Urinary bladder (tissue), 4 donors: ENCODE measurements around the gene LCAT. TPM values are rescaled to one million over a fixed set of nuclear protein-coding genes. Genes with fewer than 3 reads are reported as not detected.
"Not testable (repeated sequence)": the region's sequence is repeated elsewhere in the genome, so short reads cannot be mapped to it uniquely, and the experiment has no call there.

ENCODE experiments used
- DNase-seq: peaks from one replicate; pipeline ENCODE4 v3.0.0-alpha.2; 2015; ENCODE audit errors: extremely low spot score
- H3K27ac ChIP-seq: one replicate; pipeline ENCODE4 v1.5.1; 2013; ENCODE audit warnings: low read depth, mild to moderate bottlenecking, moderate library complexity
- H3K36me3 ChIP-seq: one replicate; pipeline ENCODE4 v1.6.1; 2013; ENCODE audit warnings: mild to moderate bottlenecking, moderate library complexity; ENCODE audit not compliant: insufficient read depth
- H3K4me1 ChIP-seq: one replicate; pipeline ENCODE4 v1.6.1; 2013; ENCODE audit warnings: mild to moderate bottlenecking, moderate library complexity; ENCODE audit not compliant: insufficient read depth
- H3K4me3 ChIP-seq: one replicate; pipeline ENCODE4 v1.5.1; 2013; ENCODE audit warnings: low read depth, low read length
- WGBS: extraction: QIAGEN DNeasy Blood & Tissue Kit; methylation state at CpG from one replicate; pipeline ENCODE4 v1.1.7; 2013; 5-methylcytosine and 5-hydroxymethylcytosine counted together
- polyA plus RNA-seq: library from polyadenylated mRNA; stranded (reverse); fragments of 200-250 nt; gene quantifications from one replicate; pipeline ENCODE4 v1.2.3, GENCODE V29; 2013
- total RNA-seq: library from RNA; depleted of rRNA; stranded (reverse); fragments of >200 nt; gene quantifications from one replicate; pipeline ENCODE4 v1.2.3, GENCODE V29; 2014
- donor health status: healthy with polysubstance abuse.
- donor health status: healthy.

Gene LCAT
- total and polyA plus RNA-seq, 2 donors: 10.2 to 18.5 TPM

GRCh38 chr16:67946966-67947558, 3.1 kb upstream of the LCAT start:
- Histone ChIP-seq H3K4me3 (no peak overlapping the region), H3K27ac (no peak overlapping the region), H3K4me1 (no peaks in the 10 kb centered on the region), H3K36me3 (peaks cover 3% of the 10 kb centered on the region)
- no peak for DNase-seq
- WGBS: 90% methylated on average over 28 of the region's 28 CpGs

GRCh38 chr16:67946128-67946569, 2.2 kb upstream of the LCAT start:
- Histone ChIP-seq H3K36me3 (peaks cover 3% of the 10 kb centered on the region), H3K27ac (no peak overlapping the region), H3K4me3 (no peak overlapping the region), H3K4me1 (no peaks in the 10 kb centered on the region)
- DNase-seq: no peak
- 95% methylated on average over 20 of the region's 20 CpGs for WGBS

DNA sequence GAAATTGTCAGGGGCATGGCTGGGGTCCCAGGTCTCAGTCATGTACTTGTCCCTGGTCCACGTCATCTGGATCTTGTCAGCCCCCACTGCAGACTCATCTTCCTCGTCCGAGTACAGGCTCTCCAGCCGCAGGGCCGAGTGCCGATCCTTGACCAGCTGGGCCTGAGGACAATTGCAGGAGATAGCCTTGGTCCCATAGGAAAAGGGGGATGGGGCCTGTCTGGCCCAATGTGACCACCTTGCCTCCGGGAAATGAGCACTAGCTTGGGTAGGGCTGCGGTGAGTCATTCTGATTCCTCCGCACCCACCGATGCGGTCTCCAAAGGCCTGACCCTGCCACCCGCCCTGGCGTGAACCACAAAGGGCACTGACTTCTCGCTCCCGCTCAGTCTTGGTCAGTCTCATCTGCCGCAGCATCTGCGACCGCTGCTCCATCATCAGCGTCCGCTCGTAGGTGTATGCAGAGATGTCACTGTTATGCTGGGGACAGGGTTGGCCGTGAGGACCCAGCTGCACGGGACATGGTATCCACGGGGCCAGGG, 1.5 kb upstream of the LCAT start:
- Histone ChIP-seq H3K4me3 (no peak overlapping the region), H3K27ac (no peak overlapping the region), H3K4me1 (no peaks in the 10 kb centered on the region), H3K36me3 (peaks cover 3% of the 10 kb centered on the region)
- WGBS: 82% methylated on average over 24 of the region's 24 CpGs
- DNase-seq: no peak

- Histone ChIP-seq H3K4me3 (no peak overlapping the region), H3K27ac (peak overlapping the region; percentile 63), H3K36me3 (peaks cover 3% of the 10 kb centered on the region), H3K4me1 (no peaks in the 10 kb centered on the region)
- 85% methylated on average over 24 of the region's 24 CpGs for WGBS
- no peak for DNase-seq
These were observed 921 bp upstream of the LCAT start for GRCh38 chr16:67944690-67945391.

- H3K4me3 ChIP-seq: no peak overlapping the region
- DNase-seq: no peak
- no peak overlapping the region for H3K27ac ChIP-seq
- H3K4me1 ChIP-seq: no peaks in the 10 kb centered on the region
- 85% methylated on average over 6 of the region's 6 CpGs for WGBS
- peaks cover under 1% of the 10 kb centered on the region for H3K36me3 ChIP-seq
These were observed 683 bp downstream of the LCAT start for GRCh38 chr16:67943256-67943618.

DNA sequence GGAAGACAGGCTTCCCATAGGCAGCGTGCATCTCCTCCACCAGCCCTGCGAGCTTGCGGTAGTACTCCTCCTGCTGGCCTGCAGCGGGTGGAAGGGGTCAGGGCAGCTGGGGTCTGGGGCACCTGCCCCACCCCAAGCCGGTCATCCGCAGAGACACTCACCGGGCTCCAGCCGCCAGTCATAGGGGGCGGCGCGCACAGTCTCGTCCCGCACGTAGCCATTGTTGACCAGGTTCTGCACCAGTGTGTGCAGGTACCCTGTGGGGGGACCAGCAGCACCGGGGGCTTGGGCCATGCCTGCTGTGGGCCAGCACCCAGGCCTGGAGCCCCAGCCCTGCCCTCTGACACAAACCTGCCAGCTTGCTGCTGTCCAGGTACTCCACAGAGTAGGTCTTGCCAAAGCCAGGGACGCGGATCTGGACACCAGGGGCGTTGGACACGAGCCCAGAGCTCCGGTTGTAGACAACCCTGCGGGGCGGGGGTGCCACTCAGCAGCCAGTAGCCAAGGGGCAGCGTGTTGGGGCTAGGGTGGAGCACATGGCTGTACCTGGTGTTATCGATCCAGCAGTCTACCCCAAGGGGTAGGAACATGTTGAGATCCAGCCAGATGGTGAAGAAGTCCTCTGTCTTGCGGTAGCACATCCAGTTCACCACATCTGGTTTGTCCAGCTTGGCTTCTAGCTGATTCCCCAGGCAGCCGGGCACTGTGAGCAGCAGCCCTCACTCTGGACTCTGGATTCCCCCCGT, 1.2 kb downstream of the LCAT start:
- WGBS: 83% methylated on average over 27 of the region's 27 CpGs
- Histone ChIP-seq H3K4me1 (no peaks in the 10 kb centered on the region), H3K4me3 (no peak overlapping the region), H3K27ac (no peak overlapping the region), H3K36me3 (no peaks in the 10 kb centered on the region)
- DNase-seq: no peak

DNA sequence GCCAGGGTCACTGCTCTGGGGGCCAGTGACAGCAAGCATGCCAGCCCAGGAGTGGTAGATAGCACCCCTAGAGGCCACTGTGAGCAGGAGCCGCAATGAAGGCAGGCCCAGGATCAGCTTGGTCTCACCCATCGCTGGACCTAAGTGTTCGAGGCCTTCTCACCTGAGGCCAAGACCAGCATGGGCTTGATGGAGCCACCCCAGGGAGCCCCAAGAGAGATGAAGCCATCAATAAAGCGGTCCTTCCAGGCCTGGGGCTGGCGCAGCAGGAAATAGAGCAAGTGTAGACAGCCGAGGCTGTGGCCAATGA, 1.8 kb downstream of the LCAT start:
- WGBS: 76% methylated on average over 6 of the region's 6 CpGs
- Histone ChIP-seq H3K27ac (no peak overlapping the region), H3K4me1 (no peaks in the 10 kb centered on the region), H3K4me3 (no peak overlapping the region), H3K36me3 (no peaks in the 10 kb centered on the region)
- no peak for DNase-seq

DNA sequence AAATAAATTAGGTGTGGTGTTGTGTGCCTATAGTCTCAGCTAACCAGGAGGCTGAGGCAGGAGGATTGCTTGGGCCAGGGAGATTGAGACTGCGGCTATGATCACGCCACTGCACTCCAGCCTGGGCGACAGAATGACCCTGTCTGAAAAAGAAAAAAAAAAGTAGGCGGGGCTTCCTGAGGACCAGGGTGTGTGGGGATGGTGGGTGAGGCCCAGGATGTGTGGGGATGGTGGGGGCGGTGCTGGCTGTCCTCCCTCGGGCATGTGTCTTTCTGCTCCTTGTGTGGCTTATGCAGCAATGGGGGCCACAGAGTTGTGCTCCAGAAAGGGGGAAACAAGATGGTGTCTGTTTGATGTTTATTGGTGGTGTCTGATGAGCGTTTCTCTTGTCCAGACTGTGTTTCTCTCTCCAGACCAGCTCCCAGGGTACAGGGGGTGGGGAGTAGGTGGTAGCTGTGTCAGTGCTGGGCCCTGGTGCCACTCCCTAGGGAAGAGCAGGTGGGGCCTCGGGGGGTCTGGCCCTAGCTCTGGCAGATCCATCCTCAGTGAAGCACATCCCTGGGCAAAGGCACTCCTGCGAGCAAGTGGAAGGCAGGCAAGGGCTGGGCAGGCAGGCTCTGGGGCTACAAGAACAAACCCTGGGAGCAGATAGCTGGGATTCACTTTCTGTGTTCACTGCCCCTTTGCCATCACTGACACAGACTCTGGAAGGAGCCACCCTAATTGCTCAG, 2.3 kb downstream of the LCAT start:
- 79% methylated on average over 9 of the region's 9 CpGs for WGBS
- DNase-seq: no peak
- no peak overlapping the region for H3K4me3 ChIP-seq
- H3K27ac ChIP-seq: no peak overlapping the region
- H3K4me1 ChIP-seq: no peaks in the 10 kb centered on the region
- H3K36me3 ChIP-seq: no peaks in the 10 kb centered on the region

GRCh38 chr16:67940446-67941089, 3.4 kb downstream of the LCAT start:
- no peaks in the 10 kb centered on the region for H3K4me1 ChIP-seq
- no peaks in the 10 kb centered on the region for H3K36me3 ChIP-seq
- H3K4me3 ChIP-seq: no peak overlapping the region
- 88% methylated on average over 5 of the region's 5 CpGs for WGBS
- no peak for DNase-seq
- no peak overlapping the region for H3K27ac ChIP-seq

DNA sequence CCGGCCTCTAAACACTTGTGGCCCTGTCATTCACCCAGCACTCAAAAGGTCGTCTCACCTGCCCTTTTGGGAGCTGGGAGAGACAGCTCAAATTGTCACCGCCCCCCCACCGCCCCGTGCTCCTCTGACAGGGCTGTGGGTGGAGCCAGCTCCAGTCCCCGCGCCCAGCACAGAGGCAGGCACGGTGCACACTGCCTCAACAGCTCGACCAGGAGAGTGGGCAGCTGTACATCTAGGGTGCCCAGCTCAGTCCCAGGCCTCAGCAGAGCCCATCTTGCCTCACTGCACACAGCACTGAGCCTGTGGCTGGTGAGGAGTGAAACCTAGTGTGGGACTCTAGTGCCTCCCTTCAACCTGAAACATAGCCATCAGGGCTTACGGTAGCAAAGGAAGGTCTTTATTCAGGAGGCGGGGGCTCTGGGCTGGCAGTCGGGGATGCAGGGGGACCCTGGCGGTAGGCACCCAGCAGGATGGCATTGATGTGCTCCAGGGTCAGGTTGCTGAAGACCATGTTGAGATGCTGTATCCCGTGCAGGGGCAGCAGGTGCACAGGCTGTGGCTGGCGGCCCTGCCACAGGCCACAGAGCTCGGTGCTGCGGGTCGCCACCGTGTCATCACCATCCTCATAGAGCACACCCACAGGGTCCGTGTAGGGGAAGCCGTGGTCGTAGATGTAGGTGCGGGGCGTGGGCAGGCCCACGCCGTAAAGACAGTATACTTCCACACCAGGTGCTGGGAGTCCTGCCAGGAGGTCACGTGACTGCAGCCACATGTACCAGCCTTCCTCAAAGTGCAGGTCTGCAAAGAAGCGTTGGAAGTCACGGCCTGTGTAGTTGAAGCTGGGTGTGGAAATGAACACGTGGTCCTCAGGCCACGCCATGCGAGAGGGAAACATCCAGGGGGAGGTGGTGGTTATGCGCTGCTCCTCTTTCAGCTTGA, 4.1 kb downstream of the LCAT start:
- Histone ChIP-seq H3K4me3 (no peak overlapping the region), H3K27ac (no peak overlapping the region), H3K4me1 (no peaks in the 10 kb centered on the region), H3K36me3 (no peaks in the 10 kb centered on the region)
- DNase-seq: no peak
- 78% methylated on average over 33 of the region's 33 CpGs for WGBS

- H3K36me3 ChIP-seq, H3K27ac ChIP-seq, H3K4me1 ChIP-seq, DNase-seq, H3K4me3 ChIP-seq: not testable (repeated sequence)
- WGBS: 91% methylated on average over 5 of the region's 5 CpGs
These were observed 6.2 kb downstream of the LCAT start for GRCh38 chr16:67937713-67938112.

DNA sequence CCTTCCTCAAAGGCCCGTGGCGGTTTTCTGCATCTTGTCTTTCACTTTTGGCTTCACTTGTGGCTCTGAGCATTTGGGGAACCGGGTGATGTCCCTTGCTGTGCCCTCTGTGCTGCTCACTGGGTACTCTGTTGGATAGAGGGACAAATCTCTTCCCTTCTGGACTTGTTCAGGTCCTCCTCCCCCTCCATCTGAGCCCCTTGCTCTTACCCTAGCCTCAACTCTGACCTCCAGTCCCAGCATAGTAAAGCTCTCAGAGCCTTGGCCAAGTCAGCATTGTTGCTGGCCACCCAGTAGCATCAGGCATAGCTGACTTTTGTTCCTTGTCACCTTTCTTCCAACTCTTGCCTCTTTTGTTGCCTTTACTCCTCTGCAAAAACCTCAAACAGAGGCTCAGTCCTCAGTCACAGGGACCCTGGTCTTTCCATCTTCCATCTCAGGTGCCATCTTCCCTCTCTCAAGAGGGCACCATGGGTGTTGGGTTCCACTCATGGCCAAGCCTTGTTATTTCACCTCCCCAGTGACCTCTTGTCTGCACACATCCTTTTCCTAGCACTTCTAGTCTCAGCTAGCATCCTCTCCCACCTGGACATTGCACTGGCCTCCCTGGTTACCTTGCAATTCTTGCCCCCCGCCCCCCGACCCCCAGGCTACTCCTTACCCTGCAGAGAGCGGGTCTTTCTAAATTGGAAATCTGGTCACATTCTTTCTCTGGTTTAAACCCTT, 6.9 kb downstream of the LCAT start:
- no peak for DNase-seq
- 48% methylated on average over 6 of the region's 6 CpGs for WGBS
- H3K4me3 ChIP-seq: peak overlapping the region; percentile 83
- no peaks in the 10 kb centered on the region for H3K36me3 ChIP-seq
- H3K4me1 ChIP-seq: no peaks in the 10 kb centered on the region
- peak overlapping the region; percentile 96 for H3K27ac ChIP-seq
